ENCODE results near the gene SEL1L. TPM values are rescaled to one million over a fixed set of nuclear protein-coding genes. Genes with fewer than 3 reads are reported as not detected.
A peak's percentile ranks its signal among the peaks of the same experiment; 100 is the strongest.

The SEL1L gene
- total RNA-seq, 2 experiments from 2014 or later = 46.4 to 55.4 TPM

- intact Hi-C loops (cut with micrococcal nuclease) = no loop called here
- Mint-ChIP-seq H3K4me1 (ENCODE audit: low read depth) (no peaks in the 10 kb centered on the region), H3K9me3 (no peaks in the 10 kb centered on the region), H3K27ac (no peak overlapping the region), H3K27me3 (peaks cover 14% of the 10 kb centered on the region), H3K36me3 (ENCODE audit: low read depth) (no peaks in the 10 kb centered on the region), H3K4me3 (no peak overlapping the region)
- CTCF ChIA-PET = interaction anchor here (0.6 to 1.2 kb wide), 5 partner anchors 13 to 144 kb away, joined by 3 to 4 read pairs (median 3); no protein-coding TSS in a partner anchor
- peak; percentile 28 for DNase-seq
- POLR2A ChIA-PET = interaction anchor here (0.5 kb wide), 1 partner anchor 1122 kb away, joined by 3 read pairs; no protein-coding TSS in a partner anchor
- peak; percentile 13 for TF ChIP-seq CTCF (IDR thresholded peaks at IDR 0.05)
- ATAC-seq = no peak
These were observed 32.0 kb upstream of the SEL1L start for GRCh38 chr14:81565441-81566290.

DNA sequence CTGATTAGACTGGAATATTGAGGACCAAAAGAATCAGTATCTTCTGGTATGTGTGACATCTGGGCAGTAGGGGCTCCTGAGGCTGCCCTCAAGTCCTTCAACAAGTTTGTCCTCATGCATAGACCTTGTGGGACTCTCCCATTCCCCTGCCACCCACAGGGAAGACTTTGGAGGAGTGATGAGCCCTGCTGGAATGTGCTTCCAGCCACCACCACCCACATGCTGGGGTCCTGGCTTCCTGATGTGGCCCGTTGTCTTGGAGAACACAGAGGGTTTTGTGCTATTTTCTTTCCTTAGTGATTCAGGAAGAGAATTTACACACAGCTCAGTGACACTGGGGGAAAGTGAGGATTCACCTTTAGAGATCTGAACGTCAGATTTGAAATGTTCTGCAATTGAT, 29.2 kb upstream of the SEL1L start:
- CTCF ChIA-PET = interaction anchor here (0.6 kb wide), 1 partner anchor 398 kb away, joined by 3 read pairs; no protein-coding TSS in a partner anchor
- Mint-ChIP-seq H3K27ac (no peak overlapping the region), H3K4me3 (no peak overlapping the region), H3K36me3 (ENCODE audit: low read depth) (no peaks in the 10 kb centered on the region), H3K27me3 (peaks cover 12% of the 10 kb centered on the region), H3K9me3 (no peaks in the 10 kb centered on the region), H3K4me1 (ENCODE audit: low read depth) (no peaks in the 10 kb centered on the region)
- ATAC-seq (no peak), DNase-seq (no peak)
- POLR2A ChIA-PET = no interaction called here
- no peak for TF ChIP-seq CTCF (IDR thresholded peaks at IDR 0.05)
- intact Hi-C loops (cut with micrococcal nuclease) = no loop called here

GRCh38 chr14:81561084-81561775, 27.6 kb upstream of the SEL1L start:
- POLR2A ChIA-PET = no interaction called here
- Mint-ChIP-seq H3K9me3 (no peaks in the 10 kb centered on the region), H3K27ac (no peak overlapping the region), H3K4me1 (ENCODE audit: low read depth) (no peaks in the 10 kb centered on the region), H3K4me3 (no peak overlapping the region), H3K36me3 (ENCODE audit: low read depth) (no peaks in the 10 kb centered on the region), H3K27me3 (peaks cover 7% of the 10 kb centered on the region)
- TF ChIP-seq CTCF (IDR thresholded peaks at IDR 0.05) = no peak
- no peak for DNase-seq
- intact Hi-C loops (cut with micrococcal nuclease) = no loop called here
- ATAC-seq = no peak
- CTCF ChIA-PET = no interaction called here

DNA sequence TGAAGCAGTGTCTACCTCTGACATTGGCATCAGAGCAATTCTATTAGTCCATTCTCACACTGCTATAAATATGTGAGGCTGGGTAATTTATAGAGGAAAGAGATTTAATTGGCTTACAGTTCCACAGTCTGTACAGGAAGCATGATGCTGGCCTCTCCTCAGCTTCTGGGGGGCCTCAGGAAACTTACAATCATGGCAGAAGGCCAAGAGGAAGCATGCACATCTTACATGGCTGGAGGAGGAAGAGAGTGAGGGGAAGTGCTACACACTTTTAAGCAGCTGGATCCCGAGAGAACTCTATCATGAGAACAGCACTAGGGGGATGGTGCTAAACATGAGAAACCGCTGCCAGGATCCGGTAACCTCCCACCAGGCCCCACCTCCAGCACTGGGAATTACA, 25.7 kb upstream of the SEL1L start:
- Mint-ChIP-seq H3K9me3 (no peaks in the 10 kb centered on the region), H3K4me1 (ENCODE audit: low read depth) (no peaks in the 10 kb centered on the region), H3K4me3 (no peak overlapping the region), H3K27me3 (peaks cover 3% of the 10 kb centered on the region), H3K27ac (no peak overlapping the region), H3K36me3 (ENCODE audit: low read depth) (no peaks in the 10 kb centered on the region)
- CTCF ChIA-PET = no interaction called here
- TF ChIP-seq CTCF (IDR thresholded peaks at IDR 0.05) = no peak
- POLR2A ChIA-PET = no interaction called here
- intact Hi-C loops (cut with micrococcal nuclease) = no loop called here
- no peak for DNase-seq
- no peak for ATAC-seq

DNA sequence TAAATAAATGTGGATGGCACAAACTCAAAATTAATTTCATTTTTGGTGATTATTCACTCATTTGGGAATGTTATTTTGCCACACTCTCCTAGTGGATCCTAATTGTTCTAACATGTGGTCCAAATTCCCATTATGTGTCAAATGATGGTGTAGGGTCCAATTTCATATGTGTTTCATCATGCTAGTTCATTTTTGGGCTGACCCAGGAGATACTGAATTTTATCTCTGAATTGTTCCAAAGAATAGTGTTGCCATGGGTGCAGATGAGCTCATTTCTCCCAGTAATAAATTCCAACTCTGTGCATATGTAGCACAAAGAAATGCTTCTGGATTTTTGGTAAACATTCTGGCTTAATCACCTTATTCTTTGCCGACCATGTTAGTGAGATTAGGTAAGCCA, 23.5 kb upstream of the SEL1L start:
- POLR2A ChIA-PET = interaction anchor here (0.5 kb wide), 1 partner anchor 10 kb away, joined by 3 read pairs; no protein-coding TSS in a partner anchor

More for the DNA sequence above, 23.5 kb upstream of the SEL1L start:
- Mint-ChIP-seq H3K27me3 (peaks cover 3% of the 10 kb centered on the region), H3K36me3 (ENCODE audit: low read depth) (no peaks in the 10 kb centered on the region), H3K4me1 (ENCODE audit: low read depth) (no peaks in the 10 kb centered on the region), H3K4me3 (no peak overlapping the region), H3K27ac (no peak overlapping the region), H3K9me3 (no peaks in the 10 kb centered on the region)
- DNase-seq (no peak), ATAC-seq (no peak)
- intact Hi-C loops (cut with micrococcal nuclease) = no loop called here
- CTCF ChIA-PET = no interaction called here
- no peak for TF ChIP-seq CTCF (IDR thresholded peaks at IDR 0.05)

Measured in activated CD8-positive, alpha-beta T cell treated with anti-CD3 and anti-CD28 coated beads for 36 hours (primary cell).